ENCODE data around the gene COX4I2.

GRCh38 chr20:31685853-31686643, 48.3 kb downstream of the COX4I2 start:
- TF ChIP-seq CTCF (IDR thresholded peaks at IDR 0.05; ENCODE audit: low read depth, low read length, missing input control) = no peak
- no peak for TF ChIP-seq REST (IDR thresholded peaks at IDR 0.05)
- TF ChIP-seq RXRA (IDR thresholded peaks at IDR 0.05) = no peak
- no peak for TF ChIP-seq YY1 (IDR thresholded peaks at IDR 0.05)

Measured in liver (tissue), 3 donors.